ENCODE measurements around the gene USP3. TPM values are rescaled to one million over a fixed set of nuclear protein-coding genes. Genes with fewer than 3 reads are reported as not detected.

Gene USP3
- total and polyA plus RNA-seq, 10 of the 15 experiments (the other 5 are each of a cell fraction or from before 2014, with no cell fraction given) = 23.8 to 64.5 (median 50.3) TPM

- no peaks in the 10 kb centered on the region for H3K9me3 ChIP-seq (replicated peaks; ENCODE audit: control insufficient read depth, insufficient read depth, low read length)
- ChIA-PET POLR2A (interaction anchor here (0.6 to 2.6 kb wide), 10 partner anchors 8 to 157 kb away, joined by 3 to 17 read pairs (median 4); partner anchors contain the start of genes FBXL22 and USP3), RAD21 (ENCODE audit: unreplicated experiment) (interaction anchor here (0.5 to 7.6 kb wide), 19 partner anchors 8 to 166 kb away, joined by 3 to 123 read pairs (median 4); partner anchors contain the start of gene USP3), SMC1A (ENCODE audit: uncharacterized antibody, unreplicated experiment) (interaction anchor here (0.6 to 7.6 kb wide), 18 partner anchors 9 to 615 kb away, joined by 3 to 120 read pairs (median 6); partner anchors contain the start of gene USP3), CTCF (interaction anchor here (0.6 to 4.9 kb wide), 11 partner anchors 11 to 116 kb away, joined by 3 to 81 read pairs (median 6); partner anchors contain the start of gene USP3)
- no peaks in the 10 kb centered on the region for H3K36me3 ChIP-seq (ENCODE audit: control insufficient read depth in 2 of 2, insufficient read depth in 2 of 2, low read length in 1 of 2)
- H3K4me2 ChIP-seq (ENCODE audit: control insufficient read depth, insufficient read depth) = no peak overlapping the region
- DNase-seq (ENCODE audit: low read depth, low spot score) = no peak
- H3K27me3 ChIP-seq (replicated peaks in 1 of 2; ENCODE audit: control insufficient read depth in 2 of 2, insufficient read depth in 2 of 2, low read length in 1 of 2) = no peaks in the 10 kb centered on the region
- in situ Hi-C loops (cut with MboI) = loop anchor here (25.0 kb wide), 1 partner anchor 1397 kb away; no protein-coding TSS in a partner anchor
- H3K27ac ChIP-seq (ENCODE audit: control insufficient read depth, insufficient read depth) = no peak overlapping the region
- no peak overlapping the region for H2AFZ ChIP-seq (ENCODE audit: control insufficient read depth, low read depth, low read length)
- WGBS (ENCODE audit: insufficient coverage, insufficient replicate concordance, low lambda C conversion rate, missing lambda C conversion rate) = 93% methylated on average over 4 of the region's 4 CpGs
- no peaks in the 10 kb centered on the region for H3K79me2 ChIP-seq (ENCODE audit: control insufficient read depth, insufficient read depth, low read length)
- no peaks in the 10 kb centered on the region for H4K20me1 ChIP-seq (ENCODE audit: control insufficient read depth, insufficient read depth)
- H3K9ac ChIP-seq (ENCODE audit: control insufficient read depth, insufficient read depth, low read length) = no peak overlapping the region
- no TSS peak for BruUV-seq (replicated peaks)
- intact Hi-C loops (cut with micrococcal nuclease; ENCODE audit: unreplicated experiment) = no loop called here
- peaks cover 40% of the 10 kb centered on the region for H3K4me1 ChIP-seq (ENCODE audit: control insufficient read depth, insufficient read depth, low read length)
- no peak overlapping the region for H3K4me3 ChIP-seq
- no peak for FAIRE-seq
- peak; percentile 28 for ATAC-seq
- TF ChIP-seq EP300 (IDR thresholded peaks at IDR 0.05; ENCODE audit: borderline replicate concordance in 1 of 2, control insufficient read depth in 1 of 2, low read depth in 2 of 2, low read length in 2 of 2) = 0 out of 4 replicates have a peak, but pooled peaks of 1 of the 2 experiments have one; percentile 13
- TF ChIP-seq BACH1 (IDR thresholded peaks at IDR 0.05; ENCODE audit: borderline replicate concordance) = no peak
- no peak for TF ChIP-seq TCF3 (IDR thresholded peaks at IDR 0.05; ENCODE audit: borderline replicate concordance, insufficient read depth, low read depth, low read length)
- TF ChIP-seq ZBTB33 (IDR thresholded peaks at IDR 0.05) = peak; percentile 61; the same call in 1 of the 2 replicates
- peak; percentile 40; the same call in 1 of the 2 replicates for TF ChIP-seq ZNF207 (IDR thresholded peaks at IDR 0.05; ENCODE audit: borderline replicate concordance)
- TF ChIP-seq, protein P1, sequence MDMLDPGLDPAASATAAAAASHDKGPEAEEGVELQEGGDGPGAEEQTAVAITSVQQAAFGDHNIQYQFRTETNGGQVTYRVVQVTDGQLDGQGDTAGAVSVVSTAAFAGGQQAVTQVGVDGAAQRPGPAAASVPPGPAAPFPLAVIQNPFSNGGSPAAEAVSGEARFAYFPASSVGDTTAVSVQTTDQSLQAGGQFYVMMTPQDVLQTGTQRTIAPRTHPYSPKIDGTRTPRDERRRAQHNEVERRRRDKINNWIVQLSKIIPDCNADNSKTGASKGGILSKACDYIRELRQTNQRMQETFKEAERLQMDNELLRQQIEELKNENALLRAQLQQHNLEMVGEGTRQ (IDR thresholded peaks at IDR 0.05; ENCODE audit: borderline replicate concordance, low read depth, low read length) = no peak
- no peak for TF ChIP-seq MLLT1 (IDR thresholded peaks at IDR 0.05)
- no peak; the same call in 1 of the 2 replicates for TF ChIP-seq FOXM1 (IDR thresholded peaks at IDR 0.05; ENCODE audit: low read depth, low read length)
- TF ChIP-seq NBN (IDR thresholded peaks at IDR 0.05) = no peak
- TF ChIP-seq, protein P2, sequence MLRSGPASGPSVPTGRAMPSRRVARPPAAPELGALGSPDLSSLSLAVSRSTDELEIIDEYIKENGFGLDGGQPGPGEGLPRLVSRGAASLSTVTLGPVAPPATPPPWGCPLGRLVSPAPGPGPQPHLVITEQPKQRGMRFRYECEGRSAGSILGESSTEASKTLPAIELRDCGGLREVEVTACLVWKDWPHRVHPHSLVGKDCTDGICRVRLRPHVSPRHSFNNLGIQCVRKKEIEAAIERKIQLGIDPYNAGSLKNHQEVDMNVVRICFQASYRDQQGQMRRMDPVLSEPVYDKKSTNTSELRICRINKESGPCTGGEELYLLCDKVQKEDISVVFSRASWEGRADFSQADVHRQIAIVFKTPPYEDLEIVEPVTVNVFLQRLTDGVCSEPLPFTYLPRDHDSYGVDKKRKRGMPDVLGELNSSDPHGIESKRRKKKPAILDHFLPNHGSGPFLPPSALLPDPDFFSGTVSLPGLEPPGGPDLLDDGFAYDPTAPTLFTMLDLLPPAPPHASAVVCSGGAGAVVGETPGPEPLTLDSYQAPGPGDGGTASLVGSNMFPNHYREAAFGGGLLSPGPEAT (IDR thresholded peaks at IDR 0.05; ENCODE audit: low read depth) = peak; percentile 51; the same call in 1 of the 2 replicates
- peak in 1 of 2 experiments; percentile 43; a peak in 1 of 4 replicates for TF ChIP-seq ETV6 (conservative IDR thresholded peaks at IDR 0.05 in 1 of 2, IDR thresholded peaks at IDR 0.05 in 1 of 2; ENCODE audit: borderline replicate concordance in 1 of 2, low read depth in 1 of 2)
- 0 out of 2 replicates have a peak, but pooled peaks have one; percentile 18 for TF ChIP-seq ATF2 (IDR thresholded peaks at IDR 0.05; ENCODE audit: low read length)
- TF ChIP-seq ESRRA (IDR thresholded peaks at IDR 0.05; ENCODE audit: low read length) = no peak
- TF ChIP-seq RUNX3 (IDR thresholded peaks at IDR 0.05; ENCODE audit: low read length) = peak; percentile 45; the same call in 1 of the 2 replicates
Measured at GRCh38 chr15:63490345-63491034, 13.9 kb upstream of the USP3 start.
